ELF-1 (cell line): Measurements from ENCODE around the gene GABPB1.

Experiments used
- DNase-seq: peaks from one replicate; pipeline ENCODE4 v3.0.0-alpha.2; 2016; ENCODE audit warnings: low read depth, low spot score

Gene GABPB1

GRCh38 chr15:50278496-50278895, 76.5 kb downstream of the GABPB1 start:
- no peak for DNase-seq

- DNase-seq, result no peak
Measured at GRCh38 chr15:50277370-50277769, 77.6 kb downstream of the GABPB1 start.

GRCh38 chr15:50275908-50276307, 79.1 kb downstream of the GABPB1 start:
- DNase-seq, result no peak

GRCh38 chr15:50275091-50275490, 79.9 kb downstream of the GABPB1 start:
- no peak for DNase-seq

DNA sequence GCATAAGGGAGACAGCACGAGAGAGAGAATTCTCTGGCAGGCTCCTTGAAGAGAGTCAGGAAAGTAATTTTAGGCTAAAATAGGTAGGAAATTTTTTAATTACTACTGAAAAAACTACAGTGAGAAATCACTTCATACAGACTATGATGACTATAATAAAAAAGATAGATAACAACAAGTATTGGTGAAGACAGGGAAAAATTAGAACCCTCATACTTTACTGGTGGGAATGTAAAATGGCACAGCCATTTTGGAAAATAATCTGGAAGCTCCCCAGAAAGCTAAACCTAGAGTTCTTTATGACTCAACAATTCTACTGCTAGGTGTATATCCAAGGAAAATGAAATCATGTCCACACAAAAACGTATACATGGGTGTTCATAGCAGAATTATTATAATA, 87.4 kb downstream of the GABPB1 start:
- DNase-seq, result no peak

DNA sequence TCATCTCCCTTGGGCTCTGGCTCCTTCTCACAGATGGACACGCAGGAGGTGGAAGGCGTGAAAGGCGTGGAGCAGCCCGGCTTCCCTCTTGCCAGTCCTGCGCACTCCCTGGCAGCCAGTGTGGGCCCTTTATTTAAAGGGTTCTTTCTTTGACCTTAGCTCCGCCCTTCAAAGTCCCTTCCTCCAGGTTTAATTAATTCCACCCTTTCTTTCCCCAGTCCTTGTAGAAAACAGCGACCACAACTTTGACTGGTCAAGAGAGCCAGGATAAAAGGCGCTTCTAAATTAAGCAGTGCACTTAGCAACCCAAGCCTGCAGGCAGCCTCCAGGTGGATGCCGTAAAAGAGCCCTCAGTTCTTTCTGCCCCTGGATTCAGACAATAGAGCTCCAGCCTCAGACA, 89.4 kb downstream of the GABPB1 start, which contains the start of gene HDC:
Gene HDC, minus strand, starts transcription at position 107 of the 400 bp plus-strand sequence. Its CDS starts 103 bp downstream, at position 4.
- peak; percentile 56 for DNase-seq

- DNase-seq, result no peak
Measured at GRCh38 chr15:50262533-50262932, 92.5 kb downstream of the GABPB1 start.

- no peak for DNase-seq
Measured at GRCh38 chr15:50261981-50262380, 93.0 kb downstream of the GABPB1 start.

- no peak for DNase-seq
Measured at GRCh38 chr15:50260969-50261496, 94.0 kb downstream of the GABPB1 start.

GRCh38 chr15:50259276-50259675, 95.7 kb downstream of the GABPB1 start:
- DNase-seq, result no peak

DNA sequence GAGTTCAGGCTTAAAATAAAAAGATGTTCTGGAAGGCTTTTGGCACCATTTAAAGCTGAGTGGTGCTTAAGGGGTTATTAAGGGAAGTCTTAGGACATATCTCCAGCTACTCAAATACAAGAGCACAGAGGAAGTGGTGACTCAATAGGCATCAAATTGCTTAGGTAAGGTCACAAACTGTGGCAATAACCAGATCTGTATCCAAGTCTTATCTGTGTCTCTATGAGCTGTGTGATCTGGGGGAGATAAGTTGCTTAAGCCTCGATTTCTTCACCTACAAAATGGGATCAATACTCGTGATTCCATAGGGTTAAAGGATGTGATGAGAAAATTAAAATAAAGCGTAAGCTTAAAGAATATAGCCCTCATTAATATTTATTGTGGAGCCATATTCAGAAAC, 97.1 kb downstream of the GABPB1 start:
- DNase-seq, result no peak

DNA sequence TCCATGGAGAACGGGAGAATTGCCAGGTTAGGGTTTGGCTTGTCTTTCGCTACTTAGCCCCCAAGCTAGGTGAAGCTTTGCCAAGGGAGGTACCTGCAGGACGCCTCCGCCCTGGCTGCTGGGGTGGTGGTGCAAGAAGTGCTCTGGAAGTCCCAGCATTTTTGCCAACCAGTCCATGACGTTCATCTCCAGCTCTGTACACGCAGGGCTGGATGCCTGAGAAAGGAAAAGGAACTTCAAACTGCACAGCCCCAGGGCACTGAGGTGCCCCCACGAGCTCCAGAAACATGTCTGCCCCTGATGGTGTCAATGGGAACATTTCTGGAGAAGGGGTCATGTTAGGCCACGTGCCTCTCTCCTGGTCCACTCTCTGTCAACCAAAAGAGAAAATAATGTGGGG, 97.7 kb downstream of the GABPB1 start:
- no peak for DNase-seq

- no peak for DNase-seq
Measured at GRCh38 chr15:50256188-50257041, 98.6 kb downstream of the GABPB1 start.

- no peak for DNase-seq
Measured at GRCh38 chr15:50252556-50252955, 102.4 kb downstream of the GABPB1 start.

- DNase-seq, result peak; percentile 13
Measured at GRCh38 chr15:50251638-50252182, 103.3 kb downstream of the GABPB1 start.

DNA sequence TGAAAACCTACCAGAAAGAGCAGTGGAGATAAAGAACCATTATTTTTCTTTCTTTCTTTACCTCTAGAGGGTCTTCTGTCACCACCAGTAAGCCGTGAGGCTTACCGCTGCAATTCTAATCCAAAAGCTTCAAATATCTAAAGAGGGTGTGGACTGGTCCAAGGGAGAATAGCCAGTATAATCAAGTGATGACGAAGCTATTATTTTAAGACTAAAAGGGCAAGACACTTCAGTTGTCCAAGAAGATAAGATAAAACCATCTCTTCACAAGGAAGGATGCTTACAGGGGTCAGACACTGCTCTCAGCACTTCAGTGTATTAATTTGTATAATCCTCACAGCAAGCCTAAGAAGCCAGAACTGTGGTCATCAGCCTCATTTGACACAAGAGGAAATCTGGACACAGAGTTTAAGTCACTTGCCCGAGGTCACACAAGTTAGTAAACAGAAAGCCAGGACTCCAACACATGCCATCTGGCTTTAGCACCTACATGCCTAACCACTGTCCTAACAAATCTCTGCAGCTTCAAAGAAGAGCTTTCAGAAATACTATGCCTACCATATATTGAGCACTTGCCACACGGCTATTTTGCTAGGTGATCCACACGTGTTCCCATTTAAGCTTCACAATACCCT, 104.1 kb downstream of the GABPB1 start:
- DNase-seq, result no peak

GRCh38 chr15:50249704-50250103, 105.3 kb downstream of the GABPB1 start:
- no peak for DNase-seq

GRCh38 chr15:50248994-50249582, 105.9 kb downstream of the GABPB1 start:
- DNase-seq, result no peak

DNA sequence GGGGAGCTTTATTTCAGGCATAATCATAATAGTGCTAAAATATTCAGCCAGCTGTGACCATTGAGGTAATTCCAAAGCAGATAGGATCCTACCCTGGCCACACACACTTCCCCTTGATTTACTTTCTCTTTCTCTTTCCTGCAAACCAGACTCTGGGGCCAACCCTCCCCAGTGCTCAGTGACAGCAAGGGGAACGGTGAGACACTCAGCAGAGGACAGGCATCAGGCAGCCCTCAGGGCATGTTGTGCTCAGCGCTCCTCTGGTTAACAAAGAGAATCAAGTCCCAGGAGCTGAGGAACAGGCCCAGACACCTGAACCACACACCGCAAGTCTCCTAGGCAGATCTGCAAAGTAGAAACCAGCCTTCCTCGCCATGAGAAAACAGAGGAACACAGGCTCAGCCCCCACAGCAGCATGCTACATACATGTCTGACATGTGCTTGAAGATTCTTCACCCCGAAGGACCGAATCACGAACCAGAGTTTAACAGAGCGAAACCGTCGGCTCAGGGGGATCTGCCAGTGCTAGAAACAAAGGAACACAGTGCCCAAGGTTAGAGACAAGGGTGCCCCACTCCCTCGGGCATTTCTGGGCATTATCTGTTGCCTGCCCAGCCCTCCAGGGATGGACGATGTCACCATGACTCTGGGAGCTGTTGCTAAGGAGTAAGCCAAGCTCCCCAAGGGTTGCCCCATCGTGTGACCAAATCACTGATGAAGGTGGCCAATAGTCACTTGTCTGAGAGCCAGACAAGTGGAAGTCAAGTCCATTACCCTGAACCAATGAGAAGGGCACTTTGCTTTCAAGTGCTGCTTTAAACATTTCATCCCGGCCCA, 107.0 kb downstream of the GABPB1 start:
- DNase-seq, result peak; percentile 94

DNA sequence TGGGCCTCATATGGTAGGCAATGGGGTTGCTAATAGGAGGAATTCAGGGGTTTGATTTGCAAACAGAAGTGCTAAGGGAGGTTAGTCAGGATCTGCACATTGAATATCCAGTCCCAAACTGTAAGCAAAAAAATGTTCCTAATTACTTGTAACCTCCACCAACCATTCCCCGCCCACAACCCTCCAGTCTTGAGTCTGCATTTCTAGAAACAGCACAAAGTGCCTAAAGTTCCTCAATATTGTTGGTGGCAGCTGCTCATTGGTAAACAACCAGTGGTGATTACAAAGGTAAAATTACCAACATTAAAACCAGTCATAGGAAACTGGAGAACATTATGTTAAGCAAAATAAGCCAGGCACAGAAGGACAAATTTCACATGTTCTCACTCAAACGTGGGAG, 108.4 kb downstream of the GABPB1 start:
- DNase-seq, result no peak

GRCh38 chr15:50244959-50245624, 109.9 kb downstream of the GABPB1 start:
- no peak for DNase-seq
